ENCODE data around the gene KCNJ18. TPM values are rescaled to one million over a fixed set of nuclear protein-coding genes. Genes with fewer than 3 reads are reported as not detected.

The KCNJ18 gene
- not detected in 2 replicates for total RNA-seq

GRCh38 chr17:21691883-21692703, at the start of gene KCNJ18:
TSS of gene KCNJ18 (plus strand) at chr17:21692523. CDS start at chr17:21702787, 10,264 bp downstream.

Data from mesangial cell (primary cell).